HuH-7.5 (cell line): ENCODE measurements around the gene UROC1.

Source experiments
- DNase-seq: peaks from one replicate; pipeline ENCODE4 v3.0.0; 2011; ENCODE audit warnings: low spot score

Gene UROC1

DNA sequence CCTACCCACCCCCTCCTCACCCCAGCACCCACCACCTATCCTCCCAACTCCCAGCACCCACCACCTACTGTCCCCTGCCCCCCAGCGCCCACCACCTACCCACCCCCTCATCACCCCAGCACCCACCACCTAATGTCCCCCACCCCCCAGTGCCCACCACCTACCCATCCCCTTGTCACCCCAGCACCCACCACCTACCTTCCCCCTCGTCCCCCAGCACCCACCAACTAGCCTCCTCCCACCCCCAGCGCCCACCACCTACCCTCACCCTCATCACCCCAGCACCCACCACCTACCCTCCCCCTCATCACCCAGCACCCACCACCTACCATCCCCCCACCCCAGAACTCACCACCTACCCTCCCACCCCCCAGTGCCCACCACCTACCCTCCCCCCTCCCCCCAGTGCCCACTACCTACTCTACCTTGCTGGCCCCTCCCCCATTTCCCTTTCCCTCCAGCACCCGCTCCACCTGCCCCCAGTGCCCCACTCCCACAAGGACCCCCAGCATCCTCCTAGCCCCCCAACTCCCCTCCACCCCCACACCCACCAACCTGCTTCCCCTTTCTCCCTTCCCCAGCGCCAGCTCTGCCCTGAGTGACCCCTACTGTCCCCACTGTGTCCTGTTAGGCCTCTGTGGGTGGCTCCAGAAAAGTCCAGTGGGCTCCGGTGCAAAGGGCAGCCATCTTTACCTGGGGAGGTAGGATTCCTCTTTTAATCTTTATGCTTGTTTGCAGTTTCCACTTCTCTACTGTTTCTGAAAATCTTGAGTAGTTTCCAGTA, 1.2 kb downstream of the UROC1 start:
- no peak for DNase-seq

- DNase-seq, result no peak
Measured at GRCh38 chr3:126515066-126515706, 2.4 kb downstream of the UROC1 start.

GRCh38 chr3:126514161-126514560, 3.4 kb downstream of the UROC1 start:
- no peak for DNase-seq

- DNase-seq, result no peak
Measured at GRCh38 chr3:126512916-126513650, 4.5 kb downstream of the UROC1 start.

DNA sequence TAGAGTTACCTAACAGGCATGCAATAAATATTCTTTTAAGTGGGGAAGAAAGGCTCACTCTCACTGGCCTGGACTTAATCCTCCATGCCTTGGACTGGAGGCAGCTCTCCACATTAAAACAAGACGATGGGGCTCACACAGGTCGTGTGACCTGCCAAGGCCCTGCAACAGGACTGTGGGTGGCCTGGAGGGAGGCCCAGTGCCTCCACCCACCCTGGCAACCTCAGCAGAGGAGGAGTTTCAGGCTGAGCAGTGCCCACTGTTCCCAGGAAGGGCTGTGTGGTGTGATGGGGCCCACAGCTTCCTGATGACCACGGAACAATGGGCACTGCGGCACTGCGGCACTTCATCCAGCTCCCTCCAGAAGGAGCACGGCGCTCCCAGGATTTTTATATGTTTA, 5.5 kb downstream of the UROC1 start:
- DNase-seq, result no peak

DNA sequence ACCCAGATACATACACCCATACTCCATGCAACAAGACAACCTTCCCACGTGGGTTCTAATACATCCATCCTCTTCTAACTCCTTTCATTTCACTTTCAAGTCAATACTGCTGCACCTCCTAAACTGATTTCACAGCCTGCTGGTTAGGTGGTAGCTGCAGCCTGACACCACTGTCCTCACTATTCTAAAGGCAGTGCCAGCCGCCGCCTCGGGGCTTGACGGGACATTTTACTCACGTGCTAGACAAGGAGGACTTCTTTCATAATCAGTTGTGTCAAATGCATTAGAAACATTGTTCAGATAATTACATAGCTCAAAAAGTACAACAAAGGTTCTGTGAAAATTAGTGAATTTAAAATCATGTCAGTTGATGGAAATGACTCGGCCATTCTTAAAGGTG, 6.3 kb downstream of the UROC1 start:
- no peak for DNase-seq

- DNase-seq, result no peak
Measured at GRCh38 chr3:126510308-126510910, 7.2 kb downstream of the UROC1 start.

DNA sequence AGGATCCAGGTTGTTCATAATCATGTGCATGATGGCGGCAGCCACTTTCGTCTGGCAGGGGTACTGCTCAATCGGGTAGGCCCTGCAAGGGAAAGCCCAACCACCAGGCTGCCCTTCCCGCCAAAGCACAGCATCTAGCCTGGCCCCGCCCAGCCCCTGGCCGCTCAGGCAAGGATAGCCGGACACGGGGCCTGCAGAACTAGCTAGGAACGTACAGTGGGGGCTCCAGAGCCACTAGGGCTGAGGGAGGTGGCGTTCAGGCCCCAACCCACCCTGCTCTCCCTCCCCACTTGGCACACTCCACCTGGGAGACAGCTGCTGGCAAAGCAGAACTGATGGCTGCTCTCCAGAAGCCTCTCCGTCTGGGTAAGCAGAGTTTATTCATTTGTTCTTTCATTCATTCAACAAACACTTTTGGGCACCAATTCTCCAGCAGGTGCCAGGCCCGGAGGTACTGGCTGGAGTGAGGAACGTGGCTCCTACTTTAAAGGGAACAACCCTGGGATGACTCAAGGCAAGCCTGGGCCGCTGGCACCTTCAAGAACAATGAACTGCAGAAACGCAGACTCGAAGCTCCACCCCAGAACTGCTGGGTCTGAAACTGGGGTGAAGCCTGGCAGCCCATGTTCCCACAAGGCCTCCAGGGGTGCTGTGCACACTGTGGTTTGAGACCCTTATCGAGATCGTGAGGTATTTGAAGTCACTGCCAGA, 7.8 kb downstream of the UROC1 start:
- DNase-seq, result no peak

DNA sequence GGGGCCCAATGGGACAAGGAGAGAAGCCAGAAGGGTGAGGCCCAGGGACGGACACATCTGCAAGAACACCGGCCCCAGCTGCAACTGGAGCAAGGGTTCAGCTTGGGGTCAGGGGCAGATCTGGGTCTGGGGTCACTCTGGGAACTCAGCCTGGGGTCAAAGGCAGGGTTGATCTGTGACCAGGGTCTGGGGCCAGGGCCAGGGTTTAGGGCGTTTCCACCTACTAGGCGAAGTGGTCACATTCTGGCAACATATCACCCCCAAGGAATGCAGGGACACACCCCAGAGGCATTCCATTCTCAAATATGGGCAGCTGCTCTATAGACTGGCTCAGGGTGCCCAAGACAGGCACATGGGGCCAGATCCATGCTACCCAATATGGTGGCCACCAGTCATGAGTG, 9.0 kb downstream of the UROC1 start:
- DNase-seq, result no peak

DNA sequence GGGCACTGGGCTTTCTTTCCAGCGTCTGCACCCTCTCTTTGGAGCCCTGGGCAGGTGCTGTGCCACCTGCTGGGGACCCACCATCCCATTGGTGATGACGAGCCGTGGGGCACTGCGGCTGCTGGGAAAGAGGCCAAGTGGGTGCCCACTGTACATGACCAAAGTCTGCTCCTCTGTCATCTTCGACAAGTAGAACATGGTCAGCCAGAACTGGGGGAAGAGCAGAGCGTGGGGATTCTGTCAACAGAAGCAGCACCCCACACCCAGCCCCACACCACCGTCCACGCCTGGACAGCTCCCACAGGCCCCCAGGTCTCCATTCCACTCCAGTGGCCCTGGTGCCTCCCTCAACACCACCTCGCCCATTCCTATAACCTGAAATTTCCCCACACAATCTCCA, 9.7 kb downstream of the UROC1 start:
- no peak for DNase-seq

DNA sequence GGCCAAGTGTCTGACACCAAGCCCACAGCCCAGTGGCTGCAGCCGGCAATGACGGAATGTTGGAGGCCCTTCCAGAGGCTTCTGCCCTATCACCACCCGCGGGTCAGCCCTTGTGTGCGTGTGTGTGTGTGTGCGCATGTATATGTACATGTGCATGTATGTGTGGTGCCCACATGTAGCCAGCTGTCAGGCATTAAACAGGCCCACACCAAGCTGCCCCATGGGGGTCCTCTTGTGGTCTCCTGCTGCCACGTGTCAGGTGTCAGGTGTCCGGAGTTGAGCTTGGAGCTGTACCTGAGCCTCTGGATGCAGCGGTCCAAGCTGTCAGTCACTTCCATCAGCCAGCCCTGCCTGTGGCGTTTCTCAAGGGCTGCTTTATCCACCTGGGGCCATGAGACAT, 13.9 kb downstream of the UROC1 start:
- no peak for DNase-seq

DNA sequence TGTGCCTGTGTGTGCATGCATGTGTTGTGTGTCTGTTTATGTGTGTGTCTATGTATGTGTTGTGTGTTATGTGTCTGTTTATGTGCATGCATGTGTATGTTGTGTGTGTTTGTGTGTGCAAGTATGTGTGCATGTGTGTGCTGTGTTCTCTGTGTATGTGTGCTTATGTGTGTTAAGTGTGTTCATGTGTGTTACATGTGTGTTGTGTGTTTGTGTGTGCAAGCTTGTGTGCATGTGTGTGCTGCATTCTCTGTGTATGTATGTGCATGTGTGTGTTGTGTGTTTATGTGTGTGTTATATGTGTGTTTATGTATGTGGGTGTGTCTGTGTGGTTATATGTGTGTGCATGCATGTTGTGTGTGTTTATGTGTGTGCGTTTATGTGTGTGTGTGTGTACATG, 14.9 kb downstream of the UROC1 start:
- no peak for DNase-seq

GRCh38 chr3:126501736-126502135, 15.8 kb downstream of the UROC1 start:
- DNase-seq, result no peak

- no peak for DNase-seq
Measured at GRCh38 chr3:126501054-126501453, 16.5 kb downstream of the UROC1 start.

DNA sequence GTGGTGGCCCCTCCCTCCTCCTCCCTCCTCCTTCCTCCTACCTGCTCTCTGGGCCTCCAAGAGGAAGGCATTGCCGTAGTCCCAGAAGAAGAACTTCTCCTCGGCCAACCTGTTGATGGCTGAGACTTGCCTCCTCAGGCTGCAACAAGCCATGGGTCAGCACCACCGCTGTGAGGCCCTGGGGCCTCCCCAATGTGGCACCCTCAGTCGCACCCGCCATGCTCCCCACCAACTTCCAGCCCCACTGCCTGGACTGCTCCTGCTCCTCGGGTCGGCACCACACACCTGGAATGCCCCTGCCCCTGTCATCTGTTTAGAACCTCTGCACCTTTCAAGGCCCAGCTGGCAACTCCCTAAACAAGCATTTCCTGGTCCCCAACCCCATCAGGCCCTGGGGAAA, 17.6 kb downstream of the UROC1 start:
- DNase-seq, result no peak

DNA sequence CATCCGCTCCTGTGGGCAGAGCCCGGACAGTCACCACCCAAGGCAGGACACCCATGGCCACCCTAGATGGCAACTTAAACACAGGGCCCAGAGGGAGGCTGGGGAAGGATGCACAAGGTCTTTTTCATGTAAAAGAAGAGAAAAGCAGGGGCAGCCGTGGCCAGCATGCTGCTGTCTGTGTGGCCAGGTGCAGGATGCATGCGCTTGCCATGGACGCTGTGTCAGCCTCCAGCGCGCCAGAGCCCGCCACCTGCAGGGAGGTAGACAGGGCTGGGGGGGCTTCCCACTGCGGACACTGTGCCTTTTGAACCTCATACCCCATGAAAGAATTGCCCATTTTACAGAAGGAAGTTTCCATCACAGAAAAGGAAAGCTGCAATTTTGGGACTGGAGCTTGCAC, 18.2 kb downstream of the UROC1 start:
- DNase-seq, result no peak

GRCh38 chr3:126498929-126499328, 18.6 kb downstream of the UROC1 start:
- no peak for DNase-seq

DNA sequence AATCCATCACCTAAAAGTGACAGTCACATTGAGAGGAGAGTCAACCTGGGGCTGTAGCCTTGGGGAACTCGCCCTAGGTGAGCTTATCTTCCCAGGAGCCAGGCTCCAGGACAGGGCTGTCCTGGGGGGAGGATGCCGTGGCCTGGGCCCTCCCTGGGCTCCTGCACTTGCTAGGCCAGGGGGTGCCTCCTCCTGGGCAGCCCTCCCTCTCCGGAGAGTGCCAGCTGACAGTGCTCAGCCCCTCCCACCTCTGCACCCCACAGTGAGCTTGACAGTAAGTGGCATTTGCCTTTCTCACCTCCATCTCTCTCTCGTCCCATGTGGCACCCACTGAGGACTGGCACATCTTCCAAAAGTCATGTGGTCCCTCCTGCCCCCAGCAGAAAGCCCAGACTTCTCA, 19.1 kb downstream of the UROC1 start:
- no peak for DNase-seq

DNA sequence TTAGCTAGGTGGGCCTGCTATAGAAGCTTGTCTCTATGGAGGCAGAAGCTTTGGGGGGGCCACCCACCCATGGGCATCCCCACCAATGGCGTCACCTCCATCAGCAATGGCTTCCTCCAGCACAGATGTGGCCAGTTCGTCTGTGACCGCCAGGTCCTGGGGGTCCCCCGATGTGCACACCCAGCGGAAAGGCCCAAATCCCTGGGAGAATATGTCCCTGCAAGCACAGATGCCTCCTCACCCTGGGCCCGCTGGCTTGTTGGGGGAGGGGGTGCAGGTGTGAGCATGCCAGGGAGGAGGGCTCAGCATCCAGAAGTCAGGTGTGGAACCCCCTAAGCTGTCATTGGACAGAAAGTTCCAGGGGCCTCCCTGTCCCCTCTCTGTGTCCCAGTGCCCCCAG, 19.6 kb downstream of the UROC1 start:
- DNase-seq, result no peak

GRCh38 chr3:126496894-126497850, 20.4 kb downstream of the UROC1 start:
- DNase-seq, result no peak

DNA sequence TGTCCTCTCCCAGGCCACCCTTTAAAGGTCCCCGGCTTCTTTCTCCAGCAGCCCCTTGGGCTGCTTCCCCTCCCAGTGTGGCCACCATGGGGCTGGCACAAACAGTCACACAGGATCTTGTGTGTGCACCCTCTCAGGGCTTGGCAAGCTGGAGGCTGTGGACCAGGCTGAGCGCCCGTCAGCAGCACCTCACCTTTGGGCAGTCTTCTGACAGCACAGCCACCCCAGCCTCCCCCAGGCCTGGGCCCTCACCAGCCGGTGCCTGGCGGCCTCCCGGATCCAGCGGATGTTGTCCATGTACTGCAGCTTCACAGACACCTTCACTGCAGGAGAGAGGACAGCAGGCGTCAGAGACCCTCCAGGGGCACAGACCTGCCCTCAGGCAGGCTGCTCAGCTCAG, 21.8 kb downstream of the UROC1 start:
- DNase-seq, result no peak
